Spleen (tissue), 11 donors: ENCODE data around the gene PRLH. TPM values are rescaled to one million over a fixed set of nuclear protein-coding genes. Genes with fewer than 3 reads are reported as not detected.

ENCODE experiments used
- DNase-seq: peaks from one replicate; pipeline ENCODE4 v3.0.0-alpha.2; 2020
- H3K27ac ChIP-seq, 8 donors: fragments of 200-600 bp; sonication (generic) in 7 of 8; 1 replicate in 4 of 8; 2 replicates in 4 of 8; pipeline versions ENCODE4 v1.5.0 to v1.8.0; 2016 to 2021; ENCODE audit warnings: inconsistent platforms in 4 of 8, mild to moderate bottlenecking in 4 of 8, moderate library complexity in 1 of 8
- H3K27me3 ChIP-seq, 7 donors: fragments of 200-600 bp; sonication (generic) in 6 of 7; replicated peaks in 1 of 7; 1 replicate in 4 of 7; 2 replicates in 3 of 7; pipeline versions ENCODE4 v1.5.0 to v1.8.0; 2016 to 2021; ENCODE audit warnings: inconsistent platforms in 3 of 7, mild to moderate bottlenecking in 1 of 7
- H3K36me3 ChIP-seq, 6 donors: fragments of 200-600 bp; sonication (generic) in 5 of 6; 1 replicate in 4 of 6; 2 replicates in 2 of 6; pipeline versions ENCODE4 v1.5.0 to v1.8.0; 2016 to 2021; ENCODE audit warnings: inconsistent platforms in 2 of 6
- H3K4me1 ChIP-seq, 6 donors: fragments of 200-600 bp; sonication (generic) in 5 of 6; 1 replicate in 3 of 6; 2 replicates in 3 of 6; pipeline versions ENCODE4 v1.5.0 to v1.8.0; 2016 to 2021; ENCODE audit warnings: inconsistent platforms in 3 of 6
- H3K4me3 ChIP-seq, 8 donors: fragments of 200-600 bp; sonication (generic) in 7 of 8; 1 replicate in 4 of 8; 2 replicates in 4 of 8; pipeline versions ENCODE4 v1.5.0 to v1.8.0; 2016 to 2021; ENCODE audit warnings: inconsistent platforms in 4 of 8, mild to moderate bottlenecking in 4 of 8, moderate library complexity in 2 of 8
- H3K9me3 ChIP-seq, 8 donors: fragments of 200-600 bp; sonication (generic) in 7 of 8; 1 replicate in 4 of 8; 2 replicates in 4 of 8; pipeline versions ENCODE4 v1.5.0 to v1.8.0; 2016 to 2021; ENCODE audit warnings: inconsistent platforms in 4 of 8
- CTCF ChIP-seq, 11 experiments: fragments of 200-600 bp in 7 of 11; fragments of 450-650 bp in 4 of 11; sonication (generic) in 4 of 11; IDR thresholded peaks in 8 of 11; conservative IDR thresholded peaks in 3 of 11; 1 replicate in 7 of 11; 2 replicates in 4 of 11; pipeline versions ENCODE4 v1.4.0 to v1.8.0; 2016 to 2021; ENCODE audit warnings: antibody characterized with exemption in 11 of 11, inconsistent platforms in 4 of 11, mild to moderate bottlenecking in 1 of 11
- POLR2A ChIP-seq, 3 donors: fragments of 450-650 bp; IDR thresholded peaks; one replicate each; pipeline ENCODE4 v1.5.1; 2017; ENCODE audit warnings: antibody characterized with exemption in 3 of 3, mild to moderate bottlenecking in 1 of 3
- POLR2AphosphoS5 ChIP-seq, 3 donors: sonication (generic); formaldehyde crosslinking; IDR thresholded peaks; one replicate each; pipeline ENCODE4 v1.5.1; 2017; ENCODE audit warnings: antibody characterized with exemption in 3 of 3
- WGBS, 5 donors: extraction: QIAGEN DNeasy Blood & Tissue Kit in 3 of 5; methylation state at CpG; one replicate each; pipeline versions ENCODE4 v1.1.5 to v1.1.7; 2013 to 2018; 5-methylcytosine and 5-hydroxymethylcytosine counted together
- intact Hi-C: fragments of 100-400 bp; cut with DNase I; formaldehyde crosslinking; loops from one replicate; pipeline ENCODE4 v1.15.0; 2023; ENCODE audit warnings: low total_unique reads
- polyA plus RNA-seq, 3 donors: library from polyadenylated mRNA; stranded (reverse); fragments of 200-250 nt; gene quantifications; one replicate each; pipeline ENCODE4 v1.2.1, GENCODE V29; 2013
- total RNA-seq, 7 donors: library from RNA; depleted of rRNA in 3 of 7; stranded (reverse); fragments of >200 nt in 3 of 7; fragmentation: NEBNext Ultra II Directional in 4 of 7; extraction: Animal tissue kit (Norgen Biotek cat#: 25700) in 4 of 7; gene quantifications; one replicate each; pipeline versions ENCODE4 v1.1.0 to v1.2.1, GENCODE V29; 2016 to 2021
- donor health status: healthy with polysubstance abuse.
- donor health status: DM: no; HTN: no; CAD: no; lungs with moderate emphysema.
- donor health status: DM: no; HTN: no; CAD: no.
- donor health status: Bipolar disorder and iron deficiency.
- donor health status: healthy.
- donor health status: DM: no; HTN: no; CAD: no.
- donor health status: DM: yes; HTN: yes; CAD: no.

The PRLH gene
- total and polyA plus RNA-seq, 10 donors = not detected

DNA sequence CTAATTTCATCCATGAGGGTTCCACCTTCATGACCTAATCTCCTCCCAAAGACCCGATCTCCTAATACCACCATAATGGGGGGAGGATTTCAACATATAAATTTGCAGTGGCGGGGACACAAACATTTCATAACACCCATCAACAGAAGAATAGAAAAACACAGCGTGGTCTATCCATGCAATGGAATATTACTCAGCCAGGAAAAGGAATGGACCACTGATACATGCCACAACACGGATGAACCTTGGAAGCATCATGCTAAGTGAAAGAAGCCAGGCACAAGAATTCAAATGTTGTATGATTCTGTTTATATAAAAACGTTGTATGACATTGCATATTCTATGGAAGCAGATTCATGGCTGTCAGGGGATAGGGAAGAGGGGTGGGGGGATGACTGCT, 2.7 kb downstream of the PRLH start:
- WGBS, 5 donors = 85 to 95% (median 88%) methylated on average over 5 of the region's 5 CpGs
- Histone ChIP-seq H3K27ac (no peak overlapping the region), H3K4me1 (peaks cover 0 to 10% (median 7%) of the 10 kb centered on the region in 6 donors), H3K36me3 (no peaks in the 10 kb centered on the region), H3K27me3 (peaks cover 0 to 44% (median 12%) of the 10 kb centered on the region in 7 donors), H3K9me3 (no peaks in the 10 kb centered on the region), H3K4me3 (no peak overlapping the region)
- DNase-seq = no peak
- intact Hi-C loops = no loop called here
- no peak for TF ChIP-seq CTCF (IDR thresholded peaks at IDR 0.05 in 8 of 11, conservative IDR thresholded peaks at IDR 0.05 in 3 of 11)
- no peak for TF ChIP-seq POLR2AphosphoS5 (IDR thresholded peaks at IDR 0.05)
- TF ChIP-seq POLR2A (IDR thresholded peaks at IDR 0.05) = no peak

DNA sequence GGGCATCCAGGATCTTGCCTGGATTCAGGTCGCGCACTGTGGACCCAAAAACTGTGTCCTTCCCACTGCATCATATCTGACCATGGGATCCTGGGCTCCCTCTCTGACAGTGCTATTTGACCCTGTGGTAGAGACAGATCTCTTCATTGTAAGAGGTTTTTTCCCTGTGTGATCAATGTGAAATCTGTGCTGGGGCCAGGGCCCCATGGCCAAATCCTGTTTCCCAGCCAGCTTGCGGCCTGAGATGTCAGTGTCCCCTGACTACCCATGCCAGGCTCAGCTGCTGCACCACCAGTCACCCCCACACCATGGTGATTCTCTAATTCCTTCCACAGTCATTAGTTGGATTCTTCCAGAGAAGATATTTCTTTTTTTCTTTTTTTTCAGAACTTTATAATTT, 3.5 kb downstream of the PRLH start:
- DNase-seq = peak; percentile 29
- Histone ChIP-seq H3K9me3 (no peaks in the 10 kb centered on the region), H3K4me3 (no peak overlapping the region), H3K27me3 (peaks cover 0 to 37% (median 4%) of the 10 kb centered on the region in 7 donors), H3K36me3 (no peaks in the 10 kb centered on the region), H3K4me1 (peaks cover 0 to 10% (median 7%) of the 10 kb centered on the region in 6 donors), H3K27ac (no peak overlapping the region)
- WGBS, 5 donors = 86 to 95% (median 93%) methylated on average over 3 of the region's 3 CpGs
- intact Hi-C loops = loop anchor here (10.0 kb wide), 1 partner anchor 415 kb away; no protein-coding TSS in a partner anchor
- TF ChIP-seq POLR2AphosphoS5 (IDR thresholded peaks at IDR 0.05) = no peak
- TF ChIP-seq POLR2A (IDR thresholded peaks at IDR 0.05) = no peak
- TF ChIP-seq CTCF (IDR thresholded peaks at IDR 0.05 in 8 of 11, conservative IDR thresholded peaks at IDR 0.05 in 3 of 11) = no peak

DNA sequence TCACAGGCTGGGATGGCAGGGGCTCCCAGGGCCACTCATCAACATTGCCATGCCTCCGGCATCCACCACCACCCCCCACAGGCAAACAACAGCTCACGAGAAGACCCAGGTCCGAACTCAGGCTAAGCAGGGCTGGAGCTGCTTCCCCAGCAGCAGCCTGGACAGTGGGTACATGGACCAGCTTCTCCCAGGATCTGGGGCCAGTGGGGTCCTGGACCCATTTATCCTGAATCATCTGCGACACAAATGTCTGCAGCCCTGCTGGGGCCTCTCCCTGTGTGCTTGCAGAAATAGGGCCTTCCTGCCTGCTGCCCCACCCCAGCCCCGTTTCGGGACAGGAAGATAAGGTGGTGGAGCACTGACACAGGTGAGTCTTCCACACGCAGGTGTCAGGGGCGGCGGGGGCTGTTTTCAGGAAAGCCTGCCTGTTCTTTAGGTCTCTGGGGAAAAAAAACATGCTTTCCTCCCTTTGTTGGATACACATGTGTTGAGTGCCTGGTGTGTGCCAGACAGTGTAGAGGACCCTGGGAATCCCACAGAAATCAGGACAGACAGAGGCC, 4.5 kb downstream of the PRLH start:
- Histone ChIP-seq H3K27ac (no peak overlapping the region), H3K9me3 (no peaks in the 10 kb centered on the region), H3K36me3 (no peaks in the 10 kb centered on the region), H3K4me1 (peaks cover 0 to 10% (median 7%) of the 10 kb centered on the region in 6 donors), H3K27me3 (peaks cover 0 to 43% (median 5%) of the 10 kb centered on the region in 7 donors), H3K4me3 (no peak overlapping the region)
- WGBS, 5 donors = 82 to 89% (median 85%) methylated on average over 3 to 9 of the region's 9 CpGs
- TF ChIP-seq CTCF (IDR thresholded peaks at IDR 0.05 in 8 of 11, conservative IDR thresholded peaks at IDR 0.05 in 3 of 11) (no peak), POLR2AphosphoS5 (IDR thresholded peaks at IDR 0.05) (no peak), POLR2A (IDR thresholded peaks at IDR 0.05) (no peak)
- intact Hi-C loops = loop anchor here (10.0 kb wide), 1 partner anchor 416 kb away; no protein-coding TSS in a partner anchor
- DNase-seq = peak; percentile 66

DNA sequence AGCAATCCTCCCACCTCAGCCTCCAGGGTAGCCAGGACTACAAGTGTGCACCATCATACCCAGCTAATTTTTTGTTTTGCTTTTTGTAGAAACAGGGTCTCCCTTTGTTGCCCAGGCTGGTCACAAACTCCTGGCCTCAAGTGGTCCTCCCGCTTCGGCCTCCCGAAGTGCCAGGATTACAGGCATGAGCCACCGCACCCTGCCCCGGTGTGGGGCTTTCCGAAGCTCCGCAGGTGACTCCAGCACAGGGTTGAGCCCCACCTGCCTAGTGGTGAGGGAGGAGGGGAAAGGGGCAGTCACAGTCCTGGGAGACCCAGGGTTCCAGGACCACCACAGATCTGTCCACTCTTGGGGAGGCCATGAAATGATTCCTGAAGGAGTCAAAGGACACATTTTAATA, 5.2 kb downstream of the PRLH start:
- H3K4me3 ChIP-seq = no peak overlapping the region
- no peak for TF ChIP-seq POLR2AphosphoS5 (IDR thresholded peaks at IDR 0.05)
- no peak for TF ChIP-seq POLR2A (IDR thresholded peaks at IDR 0.05)
- TF ChIP-seq CTCF (IDR thresholded peaks at IDR 0.05 in 8 of 11, conservative IDR thresholded peaks at IDR 0.05 in 3 of 11) = no peak
- peak; percentile 64 for DNase-seq
- no peaks in the 10 kb centered on the region for H3K9me3 ChIP-seq
- H3K27ac ChIP-seq = no peak overlapping the region
- peaks cover 0 to 10% (median 7%) of the 10 kb centered on the region in 6 donors for H3K4me1 ChIP-seq
- no peaks in the 10 kb centered on the region for H3K36me3 ChIP-seq
- intact Hi-C loops = loop anchor here (10.0 kb wide), 1 partner anchor 417 kb away; no protein-coding TSS in a partner anchor
- peaks cover 0 to 44% (median 5%) of the 10 kb centered on the region in 7 donors for H3K27me3 ChIP-seq
- WGBS, 5 donors = 82 to 96% (median 93%) methylated on average over 7 of the region's 7 CpGs
